Right renal pelvis (tissue), 4 donors: ENCODE data around the gene CARD10. TPM values are rescaled to one million over a fixed set of nuclear protein-coding genes. Genes with fewer than 3 reads are reported as not detected.
"Not testable (repeated sequence)": the region's sequence is repeated elsewhere in the genome, so short reads cannot be mapped to it uniquely, and the experiment has no call there.

ENCODE experiments used
- DNase-seq, 4 donors: peaks; one replicate each; pipeline ENCODE4 v3.0.0-alpha.2; 2013; ENCODE audit warnings: low read depth in 4 of 4, low spot score in 3 of 4, missing footprints in 1 of 4
- polyA plus RNA-seq, 4 donors: library from polyadenylated mRNA; unstranded; fragments of 120-200 nt; gene quantifications; one replicate each; pipeline ENCODE4 v1.2.1, GENCODE V29; 2013; ENCODE audit not compliant: insufficient read length in 4 of 4

Gene CARD10
- polyA plus RNA-seq, 4 donors = 21.9 to 25.3 (median 23.3) TPM

DNA sequence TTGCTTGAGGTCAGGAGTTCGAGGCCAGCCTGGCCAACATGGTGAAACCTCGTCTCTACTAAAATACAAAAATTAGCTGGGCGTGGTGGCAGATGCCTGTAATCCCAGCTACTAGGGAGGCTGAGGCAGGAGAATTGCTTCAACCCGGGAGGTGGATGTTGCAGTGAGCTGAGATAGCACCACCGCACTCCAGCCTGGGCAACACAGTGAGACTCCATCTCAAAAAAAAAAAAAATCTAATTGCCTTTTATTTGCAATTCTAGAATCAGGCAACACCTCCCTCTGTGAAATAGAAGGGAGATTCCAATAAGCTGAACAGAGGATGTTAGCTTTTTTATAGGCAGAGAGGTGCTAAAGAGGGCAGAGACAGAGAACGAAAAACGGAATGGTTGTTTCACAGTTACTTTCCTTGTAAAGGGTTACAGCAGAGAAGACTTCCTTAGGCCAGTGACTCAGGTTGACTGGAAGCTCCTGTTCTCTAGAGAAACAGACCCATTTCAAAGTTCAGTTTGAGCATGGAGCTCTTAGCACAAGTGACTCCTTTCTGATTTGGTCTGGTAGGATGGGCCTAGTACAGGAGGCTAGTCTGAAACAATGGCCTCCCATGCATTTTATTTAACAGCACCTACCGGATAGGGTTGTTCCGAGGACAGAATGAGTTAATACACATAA, 8.0 kb upstream of the CARD10 start:
- not testable (repeated sequence) for DNase-seq

DNA sequence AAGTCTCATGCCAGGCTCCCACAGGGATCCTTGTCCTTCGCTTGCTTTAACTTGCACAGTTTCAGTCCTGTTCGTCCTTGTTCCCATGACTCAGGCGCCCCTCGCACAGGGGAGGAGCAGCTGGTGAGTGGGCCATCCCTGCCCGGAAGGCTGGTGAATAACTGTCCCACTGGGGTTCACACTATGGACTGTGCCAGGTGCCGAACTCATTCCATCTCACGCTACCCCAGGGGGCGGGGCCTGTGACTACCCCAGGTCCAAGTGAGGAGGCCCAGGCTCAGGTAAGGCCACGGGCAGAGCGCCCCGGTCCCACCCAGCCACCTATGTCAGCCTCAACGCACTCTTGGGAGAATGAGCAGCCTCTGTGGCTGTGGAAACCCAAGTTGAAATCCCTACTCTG, 7.2 kb upstream of the CARD10 start:
- no peak for DNase-seq

- DNase-seq = no peak
These were observed 6.6 kb upstream of the CARD10 start for GRCh38 chr22:37525746-37526350.

DNA sequence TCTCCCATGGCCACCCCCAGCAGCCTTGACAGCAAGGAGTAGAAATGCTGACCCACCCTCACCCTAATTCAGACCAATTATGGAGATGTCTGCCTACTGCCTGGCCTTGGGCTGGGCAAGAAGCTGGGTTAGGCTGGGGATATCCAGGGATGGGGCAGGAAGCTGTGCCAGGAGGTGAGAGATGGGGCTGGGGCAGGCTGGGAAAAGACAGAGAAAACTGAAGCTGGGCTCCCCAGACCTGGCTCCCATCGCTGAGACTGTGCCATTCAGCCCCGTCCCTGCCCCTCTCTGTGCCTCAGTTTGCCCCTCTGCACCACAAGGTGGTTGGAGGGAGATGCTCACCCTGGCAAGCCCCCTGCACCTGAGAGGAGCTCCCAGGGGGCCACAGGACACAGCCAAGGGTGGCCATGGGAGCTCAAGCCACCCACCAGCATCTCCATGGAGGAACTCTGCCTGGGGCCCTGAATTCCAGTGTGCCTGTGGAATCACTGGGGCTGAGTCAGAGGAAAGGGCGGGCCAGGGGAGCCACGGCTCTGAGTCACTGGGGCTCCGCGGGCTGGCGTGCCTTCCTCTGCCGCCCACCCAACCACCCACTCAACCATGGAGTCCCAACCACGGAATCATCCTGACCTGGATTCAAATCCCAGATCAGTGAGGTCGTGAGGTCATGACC, 6.0 kb upstream of the CARD10 start:
- DNase-seq = no peak

- no peak for DNase-seq
These were observed 3.3 kb upstream of the CARD10 start for GRCh38 chr22:37522482-37522881.

GRCh38 chr22:37521236-37521739, 2.1 kb upstream of the CARD10 start:
- DNase-seq = no peak

GRCh38 chr22:37520776-37521191, 1.6 kb upstream of the CARD10 start:
- no peak for DNase-seq

DNA sequence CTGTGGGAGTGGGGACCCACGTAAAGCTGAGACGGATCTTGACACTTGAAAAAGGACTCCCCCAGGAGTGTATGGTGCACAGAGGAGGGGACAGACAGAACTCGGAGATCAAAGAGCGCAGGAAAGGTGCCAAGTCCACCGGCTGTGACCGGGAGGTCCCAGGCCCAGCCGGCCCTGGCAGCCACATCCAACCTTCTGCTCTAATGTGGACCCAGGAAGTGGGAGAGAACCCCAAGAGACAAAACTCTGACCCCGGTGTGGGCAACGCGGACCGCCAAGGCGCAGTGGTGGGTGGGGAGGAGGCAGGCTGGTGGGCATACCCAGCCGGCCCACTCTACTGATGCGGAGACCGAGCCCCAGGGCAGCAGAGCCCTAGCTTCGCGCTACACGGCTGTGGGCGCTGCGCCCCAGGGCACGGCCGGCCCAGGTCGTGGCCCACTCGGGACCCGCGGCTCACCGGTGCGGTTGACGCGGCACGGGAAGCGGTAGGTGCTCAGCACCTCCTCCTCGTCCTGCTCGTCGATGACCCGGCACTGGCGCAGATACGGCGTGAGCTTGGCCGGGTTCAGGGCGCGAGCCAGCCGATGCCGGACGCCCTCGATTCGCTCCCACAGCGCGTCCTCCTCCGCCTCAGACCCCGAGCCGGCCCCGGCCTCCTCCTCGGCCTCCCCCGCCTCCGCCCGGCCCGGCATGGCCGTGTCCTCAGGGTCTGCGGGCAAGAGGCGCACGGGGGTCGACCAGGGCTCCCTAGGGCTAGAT, 527 bp downstream of the CARD10 start:
- DNase-seq = no peak

DNA sequence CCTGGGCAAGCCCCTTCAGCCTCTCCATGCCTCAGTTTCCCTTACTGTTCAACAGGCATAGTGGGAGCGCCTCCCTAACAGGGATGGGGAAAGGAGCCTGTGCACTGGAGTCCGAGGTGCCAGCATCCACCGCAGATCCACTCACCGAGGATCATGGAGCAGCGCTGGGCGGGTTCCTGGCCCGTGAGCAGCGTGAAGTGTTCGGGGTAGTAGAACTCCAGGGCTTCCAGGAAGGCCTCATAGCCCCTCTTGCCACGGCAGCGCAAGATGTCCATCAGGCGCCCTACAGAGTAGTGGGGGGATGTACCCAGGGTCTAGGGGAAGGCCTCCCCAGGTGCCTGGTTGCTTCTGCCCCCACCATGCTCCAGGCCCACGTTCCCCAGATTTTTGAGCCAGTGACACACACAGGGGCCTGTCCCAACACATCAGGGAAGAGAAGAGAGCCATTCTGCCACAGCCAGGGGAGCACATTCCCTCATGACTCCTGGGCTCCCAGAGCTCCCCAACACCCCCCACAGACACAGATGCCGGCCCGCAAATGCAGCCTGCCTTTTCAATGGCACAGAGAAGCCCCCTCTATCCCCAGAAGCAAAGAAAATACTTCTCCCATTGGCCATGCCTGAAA, 1.3 kb downstream of the CARD10 start:
- no peak for DNase-seq

GRCh38 chr22:37516456-37516855, 2.8 kb downstream of the CARD10 start:
- no peak for DNase-seq

GRCh38 chr22:37515901-37516300, 3.3 kb downstream of the CARD10 start:
- DNase-seq = no peak

DNA sequence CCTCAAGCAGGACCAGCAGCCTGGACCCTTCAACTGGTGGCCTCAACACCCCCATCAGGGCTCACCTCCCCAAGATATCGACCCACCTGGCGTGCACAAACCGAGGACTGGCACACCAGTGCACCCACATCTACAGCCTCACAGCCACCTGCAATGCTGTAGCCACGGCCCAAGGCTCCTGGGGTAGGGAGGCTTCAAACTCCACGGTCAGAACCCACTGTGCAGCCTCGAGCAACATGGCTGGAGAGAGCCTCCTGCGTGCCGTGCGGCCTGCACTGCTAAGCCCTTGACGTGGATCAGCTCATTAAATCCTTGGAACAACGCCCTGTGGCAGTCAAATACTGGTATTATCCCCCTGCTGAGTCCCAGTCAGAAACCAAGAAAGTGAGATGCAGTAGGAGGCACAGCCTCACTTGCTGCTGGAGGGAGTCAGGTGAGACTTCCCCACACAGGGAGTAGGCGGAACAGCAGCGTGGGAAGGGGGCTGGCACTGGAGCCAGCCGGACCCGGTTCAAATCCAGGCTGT, 4.6 kb downstream of the CARD10 start:
- DNase-seq = no peak

DNA sequence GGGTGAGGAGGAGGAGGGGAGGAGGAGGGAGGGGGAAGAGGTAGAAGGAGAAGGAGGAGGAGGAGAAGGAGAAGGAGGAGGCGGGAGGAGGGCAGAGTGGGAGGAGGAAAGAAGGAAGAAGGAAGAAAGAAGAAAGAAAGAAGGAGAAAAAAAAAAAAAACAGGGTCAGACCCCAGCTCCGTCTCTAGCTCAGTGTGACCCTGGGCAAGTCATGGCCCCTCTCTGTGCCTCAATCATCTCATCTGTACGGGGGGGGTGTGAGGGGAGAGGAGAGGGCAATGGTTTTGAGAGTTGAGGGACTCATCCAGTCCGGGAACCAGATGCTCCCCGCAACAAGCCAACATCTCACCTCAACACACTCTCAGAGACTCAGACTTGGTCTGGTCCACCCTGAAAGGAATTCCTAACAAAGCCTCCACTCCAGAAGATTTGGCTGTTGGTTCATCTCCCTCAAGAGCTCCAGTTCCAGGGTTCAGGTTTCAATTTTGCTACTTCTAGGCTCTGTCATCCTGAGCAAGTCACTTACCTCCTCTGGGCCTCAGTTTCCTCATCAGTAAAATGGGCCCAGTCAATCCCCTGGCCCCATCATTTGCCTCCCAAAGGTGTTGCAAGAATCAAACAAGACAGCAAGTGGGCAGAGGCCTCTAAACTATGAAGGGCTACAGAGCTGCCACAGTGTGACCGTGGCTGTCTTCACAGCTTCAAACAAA, 7.7 kb downstream of the CARD10 start:
- DNase-seq = no peak

- DNase-seq = no peak
These were observed 9.1 kb downstream of the CARD10 start for GRCh38 chr22:37510091-37510490.

DNA sequence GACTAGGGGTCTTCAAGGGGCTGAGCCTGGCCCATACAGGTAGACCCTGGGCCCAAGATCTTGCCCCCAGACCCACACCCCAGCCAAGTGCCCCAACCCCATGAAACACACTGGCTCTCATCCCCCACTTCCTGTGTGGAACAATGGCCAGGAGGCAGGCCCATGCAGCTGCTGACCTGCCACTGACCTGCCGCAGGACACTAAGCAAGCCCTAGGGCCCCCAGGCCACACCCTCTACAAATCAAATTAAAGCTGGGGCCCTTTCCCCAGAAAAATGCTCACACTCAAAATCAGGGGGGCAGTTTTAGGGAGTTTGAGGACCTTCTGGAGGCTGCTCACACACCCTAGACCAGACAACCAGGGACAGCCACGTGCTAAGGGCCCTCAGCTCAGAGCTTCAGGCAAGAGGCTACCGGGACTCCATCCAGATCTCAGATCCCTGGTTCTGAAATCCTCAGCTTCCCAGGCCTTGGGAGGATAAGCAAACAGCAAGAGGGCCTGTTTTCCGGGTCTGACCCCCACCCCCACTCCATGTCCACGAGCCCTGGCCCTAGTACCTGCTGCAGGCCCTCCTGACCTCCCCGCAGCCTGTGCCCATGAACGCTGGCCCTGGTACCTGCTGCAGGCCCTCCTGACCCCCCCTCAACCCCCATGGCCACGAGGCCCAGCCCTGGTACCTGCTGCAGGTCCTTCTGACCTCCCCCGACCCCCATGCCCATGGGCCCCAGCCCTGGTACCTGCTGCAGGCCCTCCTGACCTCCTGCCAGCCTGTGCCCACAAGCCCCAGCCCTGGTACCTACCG, 10.0 kb downstream of the CARD10 start:
- no peak for DNase-seq

GRCh38 chr22:37508431-37508992, 10.7 kb downstream of the CARD10 start:
- DNase-seq = no peak

DNA sequence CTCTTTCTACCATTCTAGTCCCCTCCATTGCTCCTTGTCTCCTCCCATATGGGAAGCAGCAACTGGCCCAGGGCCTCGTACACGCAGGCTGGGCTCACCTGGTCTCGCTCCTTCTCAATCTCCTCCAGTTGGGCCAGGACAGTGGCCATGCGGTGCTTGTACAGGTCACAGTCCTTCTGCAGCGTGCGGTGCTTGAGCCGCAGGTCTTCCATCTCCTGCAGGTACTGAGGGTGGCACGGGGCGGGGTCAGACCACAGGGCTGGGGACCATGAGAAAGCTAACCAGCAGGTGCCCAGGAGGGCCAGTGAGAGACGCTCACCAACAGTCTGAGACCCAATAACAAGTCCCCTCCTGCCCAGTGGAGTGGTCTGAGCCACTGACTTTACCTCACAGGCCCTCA, 11.5 kb downstream of the CARD10 start:
- DNase-seq = no peak

GRCh38 chr22:37505989-37506388, 13.2 kb downstream of the CARD10 start:
- no peak for DNase-seq

DNA sequence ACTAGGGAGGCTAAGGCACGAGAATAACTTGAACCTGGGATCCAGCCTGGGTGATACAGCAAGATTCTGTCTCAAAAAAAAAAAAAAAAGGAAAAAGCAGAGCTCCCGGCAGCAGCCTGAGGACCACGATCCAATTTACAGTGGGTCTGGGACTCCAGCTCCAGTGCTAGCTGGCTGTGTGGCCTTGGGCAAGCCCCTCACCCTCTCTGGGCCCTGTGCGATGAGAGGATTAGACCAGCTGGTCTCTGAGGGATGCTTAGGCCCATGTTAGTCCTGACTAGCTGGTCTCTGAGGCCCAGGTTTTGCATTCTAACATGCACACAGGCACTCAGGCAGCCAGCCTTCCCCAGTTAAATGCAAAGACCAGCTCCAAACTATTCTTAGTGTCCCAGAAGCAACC, 13.7 kb downstream of the CARD10 start:
- no peak for DNase-seq
